Measurements from ENCODE around the gene UBE2G2. TPM values are rescaled to one million over a fixed set of nuclear protein-coding genes. Genes with fewer than 3 reads are reported as not detected.

UBE2G2 gene
- total RNA-seq, 1 donor from 2014 or later: 65.0 TPM

DNA sequence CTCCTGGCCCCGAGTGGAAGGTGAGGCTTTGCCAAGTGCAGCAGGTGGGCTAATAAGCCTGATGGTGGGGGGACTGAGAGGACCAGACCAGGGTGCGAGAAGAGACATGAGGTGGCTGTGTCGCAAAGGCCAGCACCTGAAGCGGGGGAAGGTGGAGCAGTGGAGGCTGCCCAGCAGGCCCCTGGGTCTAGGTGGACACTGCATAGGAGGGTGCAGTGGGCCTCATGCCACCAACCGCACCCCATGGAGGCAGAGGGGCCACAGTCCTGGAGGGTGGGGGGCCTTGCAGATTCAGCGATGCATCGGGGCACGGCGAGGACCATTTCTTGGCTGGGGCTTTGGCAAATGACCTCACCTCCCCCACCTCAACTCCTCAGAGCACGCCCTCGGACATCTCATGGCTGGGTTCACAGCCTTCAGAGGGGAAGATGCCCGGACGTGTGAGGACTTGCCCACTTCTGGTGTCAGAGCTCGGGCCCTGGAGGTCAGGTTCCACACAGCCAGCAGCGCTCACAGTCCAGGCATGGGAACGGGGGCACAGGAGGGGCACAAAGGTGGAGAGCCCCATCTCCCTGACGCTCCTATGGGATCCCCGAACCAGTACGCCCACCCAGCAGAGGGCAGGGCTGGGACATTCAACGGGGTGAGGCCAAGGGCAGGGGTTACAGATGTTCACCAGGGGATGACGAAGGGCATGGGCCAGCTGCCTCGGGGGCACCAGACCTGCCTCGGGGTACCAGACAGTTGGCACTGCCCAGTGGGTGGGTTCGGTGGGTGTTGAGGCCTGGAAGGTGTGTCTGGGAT, 35.4 kb downstream of the UBE2G2 start:
- DNase-seq (ENCODE audit: low read depth in 2 of 2): no peak

DNA sequence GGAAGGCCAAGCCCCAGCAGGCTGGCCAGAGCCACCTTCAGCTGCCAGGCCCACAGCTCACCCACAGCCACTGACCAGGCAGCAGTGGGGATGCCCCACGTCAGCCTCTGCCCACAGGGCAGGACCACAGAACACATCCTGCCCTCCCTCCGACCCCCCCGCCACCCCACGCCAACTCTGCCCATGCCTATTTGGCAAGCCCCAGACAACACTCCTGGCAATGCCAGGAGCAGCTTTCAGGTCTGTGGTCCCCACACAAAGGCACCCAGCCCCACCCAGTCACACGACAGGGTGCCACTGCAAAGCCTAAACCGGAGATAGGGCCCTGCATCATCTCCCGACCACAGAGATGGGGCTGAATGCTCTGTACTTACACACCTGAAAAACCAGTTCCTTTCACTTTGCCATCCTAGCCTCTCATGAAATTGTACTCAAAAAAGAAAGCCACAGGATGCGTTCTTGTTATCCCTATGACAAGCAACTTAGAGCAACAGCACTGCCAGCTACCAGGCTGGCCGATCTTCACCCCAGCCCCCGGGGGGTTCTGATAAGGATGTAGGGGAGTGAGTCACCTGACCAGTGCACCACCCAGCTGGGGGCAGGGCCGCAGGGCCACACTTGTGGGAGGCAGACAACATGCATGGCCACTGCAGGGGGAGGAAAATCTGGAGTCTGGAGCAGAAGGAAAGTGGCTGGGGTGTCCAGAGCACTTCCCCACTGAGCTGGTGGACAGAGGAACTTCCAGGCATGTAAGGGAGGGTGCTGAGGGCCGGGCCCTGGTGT, 36.2 kb downstream of the UBE2G2 start:
- no peak for DNase-seq (ENCODE audit: low read depth in 2 of 2)

DNA sequence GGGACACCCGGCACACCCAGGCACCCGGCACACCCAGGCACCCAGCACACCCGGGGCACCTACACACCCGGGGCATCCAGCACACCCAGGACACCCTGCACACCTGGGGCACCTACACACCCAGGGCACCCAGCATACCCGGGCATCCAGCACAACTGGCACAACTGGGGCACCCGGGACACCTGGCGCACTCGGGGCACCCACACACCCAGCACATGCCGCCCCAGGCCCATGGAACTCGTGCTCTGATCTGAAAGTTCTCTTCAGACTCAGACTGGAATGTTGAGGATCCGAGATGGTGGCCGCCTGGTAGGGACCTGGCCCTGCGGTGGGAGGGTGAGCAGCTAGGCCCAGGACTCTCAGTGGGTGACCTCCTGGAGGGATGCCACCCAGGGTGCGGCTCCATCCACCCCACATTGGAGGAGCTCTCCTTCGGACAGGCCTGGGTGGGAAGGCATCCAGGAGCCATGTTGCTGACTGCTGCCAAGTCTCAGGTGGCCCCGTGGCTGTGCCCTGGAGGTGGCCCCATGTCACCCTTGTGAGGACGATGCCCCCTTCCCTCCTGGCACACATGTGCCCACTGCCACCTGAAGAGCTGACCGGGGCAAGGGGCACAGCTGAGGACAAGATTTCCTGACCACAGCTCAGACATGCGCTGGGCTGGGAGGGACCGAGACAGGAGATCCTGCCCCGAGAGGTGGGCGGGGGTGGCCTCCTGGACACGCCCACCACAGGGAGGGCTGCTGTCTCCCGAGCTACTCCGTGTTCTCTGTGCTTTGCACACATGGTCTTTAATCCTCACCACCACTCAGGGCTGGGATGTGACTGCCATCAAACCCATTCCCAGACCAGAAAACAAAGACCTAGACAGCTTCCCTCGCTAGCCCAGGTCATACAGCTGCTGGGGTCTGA, 37.0 kb downstream of the UBE2G2 start:
- DNase-seq (ENCODE audit: low read depth in 2 of 2): no peak

DNA sequence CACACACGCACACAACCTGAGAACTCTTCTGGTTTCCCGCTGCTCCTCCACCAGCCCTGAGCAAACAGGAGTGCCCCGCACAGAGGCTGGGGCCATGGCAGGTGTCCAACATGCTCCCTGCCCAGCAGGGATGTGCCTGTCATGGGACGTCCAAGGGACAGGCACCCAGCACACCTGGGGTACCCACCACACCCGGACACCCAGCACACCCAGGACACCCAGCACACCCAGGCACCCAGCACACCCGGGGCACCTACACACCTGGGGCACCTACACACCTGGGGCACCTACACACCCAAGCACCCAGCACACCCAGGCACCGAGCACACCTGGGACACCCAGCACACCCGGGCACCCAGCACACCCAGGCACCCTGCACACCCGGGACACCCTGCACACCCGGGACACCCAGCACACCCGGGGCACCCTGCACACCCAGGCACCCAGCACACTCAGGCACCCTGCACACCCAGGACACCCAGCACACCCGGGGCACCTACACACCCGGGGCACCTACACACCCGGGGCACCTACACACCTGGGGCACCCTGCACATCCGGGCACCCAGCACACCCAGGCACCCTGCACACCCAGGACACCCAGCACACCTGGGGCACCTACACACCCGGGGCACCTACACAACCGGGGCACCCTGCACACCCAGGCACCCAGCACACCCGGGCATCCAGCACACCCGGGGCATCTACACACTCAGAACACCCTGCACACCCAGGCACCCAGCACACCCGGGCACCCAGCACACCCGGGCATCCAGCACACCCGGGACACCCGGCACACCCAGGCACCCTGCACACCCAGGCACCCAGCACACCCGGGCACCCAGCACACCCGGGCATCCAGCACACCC, 37.9 kb downstream of the UBE2G2 start:
- DNase-seq (ENCODE audit: low read depth in 2 of 2): no peak

DNA sequence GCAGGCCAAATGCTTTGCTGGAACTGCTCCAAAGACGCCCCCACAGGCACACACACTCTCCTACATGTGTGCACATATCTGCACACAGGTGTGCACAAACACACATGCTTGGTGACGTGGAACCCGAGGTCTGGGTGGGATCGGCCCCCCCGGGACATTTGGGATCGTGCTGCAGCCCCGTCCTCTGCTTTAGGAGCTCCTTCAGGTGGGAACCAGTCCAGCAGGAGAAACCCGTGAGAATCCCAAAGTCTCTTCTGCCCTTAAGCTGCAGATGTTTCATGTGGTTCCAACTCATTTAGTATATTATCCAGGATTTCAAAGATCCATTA, 38.6 kb downstream of the UBE2G2 start:
- no peak for DNase-seq (ENCODE audit: low read depth in 2 of 2)

DNA sequence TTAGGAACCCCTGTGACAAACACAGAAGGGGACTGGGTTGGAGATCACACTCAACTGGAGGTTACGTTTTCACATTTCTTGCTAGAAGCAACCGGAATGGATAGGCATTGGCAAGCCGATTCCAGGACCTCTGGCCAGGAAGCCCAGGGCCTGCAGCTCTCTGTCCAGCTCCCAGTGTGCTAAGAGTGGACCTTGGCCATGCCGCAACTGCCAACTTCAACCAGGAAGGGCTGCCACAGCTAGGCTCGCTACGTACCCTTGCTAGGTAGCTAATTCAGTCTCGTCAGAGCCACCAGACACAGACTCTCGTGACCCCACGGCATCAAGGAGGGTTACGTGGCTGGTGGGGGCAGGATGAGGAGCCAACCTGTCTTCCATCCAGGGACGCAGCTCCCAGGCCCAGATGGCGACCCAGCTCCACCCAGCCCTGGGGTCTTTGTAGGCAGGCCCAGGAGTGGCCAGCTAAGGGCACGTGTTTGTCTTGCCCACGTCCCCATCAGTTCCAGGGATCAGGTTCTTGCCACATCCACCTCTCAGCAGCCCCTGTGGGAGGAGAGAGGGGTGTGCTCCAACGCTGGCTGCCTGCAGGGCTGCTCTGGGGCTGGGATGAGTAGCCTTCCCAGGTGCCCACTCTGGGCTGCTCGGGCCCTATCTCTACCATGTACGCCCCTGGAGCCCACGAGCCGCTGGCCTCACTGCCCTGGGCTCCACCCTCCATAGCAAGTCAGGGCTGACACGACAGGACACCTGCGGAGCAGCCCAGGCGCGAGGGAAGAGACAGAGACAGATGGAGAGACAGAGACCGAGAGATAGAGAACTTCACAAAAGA, 39.2 kb downstream of the UBE2G2 start:
- no peak for DNase-seq (ENCODE audit: low read depth in 2 of 2)

DNA sequence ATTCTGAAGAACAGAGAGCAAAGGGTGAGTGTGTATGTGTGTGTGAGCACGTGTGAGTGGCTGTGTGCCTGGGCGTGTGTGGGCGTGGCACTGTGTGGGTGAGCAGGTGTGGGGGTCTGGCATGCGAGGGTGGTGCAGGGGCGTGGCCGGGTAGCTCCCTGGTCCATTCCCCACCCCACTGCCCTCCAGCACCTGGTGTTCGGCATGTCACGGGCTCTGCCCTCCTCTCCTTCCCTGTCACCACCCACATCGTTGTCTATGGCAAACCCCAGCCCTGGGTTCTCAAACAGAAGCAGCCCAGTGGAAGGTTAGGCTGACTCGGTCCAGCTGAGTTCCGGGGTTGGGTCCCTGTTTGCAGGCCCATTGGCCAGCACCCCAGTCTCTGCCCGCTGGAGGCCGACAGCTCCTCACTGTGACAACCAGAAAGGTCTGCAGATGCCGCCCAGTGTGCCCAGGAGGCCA, 39.8 kb downstream of the UBE2G2 start:
- DNase-seq (ENCODE audit: low read depth in 2 of 2): no peak

DNA sequence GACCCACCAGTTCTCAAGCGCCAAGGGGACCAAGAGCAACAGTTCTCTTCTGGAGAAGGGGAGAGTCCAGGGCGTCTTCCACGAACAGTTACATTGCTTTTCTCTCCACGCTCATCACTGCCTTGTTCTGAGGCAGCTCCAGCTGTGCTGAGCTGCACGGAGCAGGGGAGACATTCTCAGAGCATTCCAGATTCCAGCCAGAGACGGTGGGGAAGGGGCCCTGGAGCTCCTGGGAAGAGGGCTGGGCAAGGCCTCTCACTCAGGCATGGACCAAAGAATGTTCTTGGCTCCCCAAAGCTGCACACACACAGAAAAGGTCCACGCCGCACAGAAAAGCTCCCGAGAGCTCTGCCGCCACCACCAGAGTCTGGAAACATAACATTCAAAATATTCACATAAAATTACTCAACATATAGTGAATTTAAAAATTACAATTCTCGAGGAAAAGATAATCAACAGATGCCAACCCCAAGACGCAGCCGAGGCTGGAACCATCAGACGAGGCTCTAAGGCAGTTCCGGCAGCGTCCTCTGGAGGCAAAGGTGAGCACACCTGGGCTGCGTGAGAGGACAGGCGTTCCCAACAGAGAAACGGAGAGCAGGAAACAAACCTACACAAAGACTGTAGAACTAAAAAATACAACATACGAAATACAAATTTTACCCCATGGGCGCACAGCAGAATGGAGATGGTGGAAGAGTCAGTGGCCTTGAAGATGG, 40.5 kb downstream of the UBE2G2 start:
- no peak for DNase-seq (ENCODE audit: low read depth in 2 of 2)

DNA sequence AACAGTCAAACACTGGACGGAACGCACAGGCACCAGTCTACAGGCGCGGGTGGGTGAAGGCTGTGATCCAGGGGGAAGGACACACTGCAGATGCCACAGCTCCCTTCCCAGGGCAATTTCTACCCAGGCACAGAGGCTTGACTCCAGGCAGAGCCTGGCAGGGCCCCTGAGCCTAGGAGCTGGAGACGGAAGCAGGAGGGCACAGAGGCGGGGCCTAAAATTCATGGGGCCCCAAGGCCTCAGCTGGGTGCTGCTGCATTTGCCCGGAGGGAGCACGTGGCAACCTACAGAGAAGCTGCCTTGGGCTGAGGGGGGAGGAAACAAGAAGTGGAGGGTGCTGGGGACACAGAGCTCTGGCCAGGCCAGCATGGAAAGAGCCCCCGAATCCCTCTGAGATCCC, 41.2 kb downstream of the UBE2G2 start:
- DNase-seq (ENCODE audit: low read depth in 2 of 2): no peak

DNA sequence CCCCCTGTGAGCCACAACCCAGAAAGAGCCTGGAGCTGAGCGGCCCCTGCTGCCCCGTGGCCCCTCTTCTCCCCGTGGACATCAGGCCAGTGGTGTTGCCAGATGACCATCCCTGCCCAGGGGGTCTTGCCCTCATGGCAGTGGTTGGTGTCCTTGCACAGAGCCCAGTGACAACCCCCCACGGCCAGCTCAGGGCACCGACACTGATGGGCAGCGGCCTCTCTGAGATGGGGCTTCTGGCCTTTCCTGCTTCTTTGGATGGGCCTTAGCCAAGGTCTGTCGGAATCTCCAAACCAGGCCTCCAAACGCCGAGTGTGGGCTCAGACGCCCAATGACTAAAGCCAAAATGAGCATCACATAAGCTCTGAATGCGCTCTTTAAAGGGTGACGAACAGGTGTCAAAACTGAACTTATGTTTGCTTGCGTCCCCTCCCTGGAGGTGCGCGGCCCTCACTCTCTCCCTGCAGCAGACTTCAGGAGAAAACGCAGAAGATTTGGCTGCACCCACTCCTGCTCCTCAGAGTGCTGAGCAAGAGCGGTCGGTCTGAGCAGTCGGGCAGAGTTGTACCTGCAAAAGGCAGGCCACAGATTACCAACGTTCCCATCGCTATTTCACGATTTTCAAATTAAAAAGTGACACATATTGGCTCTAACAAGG, 41.9 kb downstream of the UBE2G2 start:
- DNase-seq (ENCODE audit: low read depth in 2 of 2): no peak

DNA sequence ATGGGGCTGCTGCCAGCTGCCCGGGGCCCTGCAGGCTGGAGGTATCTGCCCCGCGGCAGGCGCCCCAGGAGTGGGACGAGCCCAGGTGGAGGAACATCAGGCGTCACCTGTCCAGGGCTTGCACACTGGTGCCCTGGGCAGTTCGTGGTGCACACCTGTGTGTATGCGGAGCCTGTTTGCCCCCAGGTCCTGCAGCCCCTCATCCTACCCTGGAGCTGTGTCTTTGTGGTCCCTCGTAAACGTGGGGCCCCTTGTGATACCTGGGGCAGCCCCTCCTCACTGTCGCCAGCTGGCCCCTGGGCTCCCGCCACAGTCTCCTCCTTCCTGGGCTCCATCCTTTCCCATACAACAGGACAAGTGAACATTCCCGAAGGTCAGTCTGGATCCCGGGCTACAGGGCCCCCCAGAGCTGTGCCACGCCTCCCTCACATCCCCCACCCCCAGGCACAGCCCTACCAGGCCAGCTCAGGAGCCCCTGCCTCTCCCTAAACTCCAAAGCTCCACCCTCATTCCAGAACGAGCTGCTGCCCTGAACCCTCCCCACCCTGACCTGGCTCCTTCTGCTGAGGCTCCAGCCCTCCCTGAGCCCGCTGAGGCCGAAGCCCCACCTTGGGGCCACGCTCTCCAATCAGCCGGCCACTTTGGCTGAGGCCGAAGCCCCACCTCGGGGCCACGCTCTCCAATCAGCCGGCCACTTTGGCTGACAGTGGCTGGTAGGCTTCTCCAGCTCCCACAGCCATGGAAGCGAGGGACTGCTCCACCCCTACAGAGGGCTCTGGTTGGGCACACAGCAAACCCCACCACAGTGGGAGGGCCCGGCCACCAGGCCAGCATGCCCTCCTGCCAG, 42.6 kb downstream of the UBE2G2 start:
- DNase-seq (ENCODE audit: low read depth in 2 of 2): no peak

DNA sequence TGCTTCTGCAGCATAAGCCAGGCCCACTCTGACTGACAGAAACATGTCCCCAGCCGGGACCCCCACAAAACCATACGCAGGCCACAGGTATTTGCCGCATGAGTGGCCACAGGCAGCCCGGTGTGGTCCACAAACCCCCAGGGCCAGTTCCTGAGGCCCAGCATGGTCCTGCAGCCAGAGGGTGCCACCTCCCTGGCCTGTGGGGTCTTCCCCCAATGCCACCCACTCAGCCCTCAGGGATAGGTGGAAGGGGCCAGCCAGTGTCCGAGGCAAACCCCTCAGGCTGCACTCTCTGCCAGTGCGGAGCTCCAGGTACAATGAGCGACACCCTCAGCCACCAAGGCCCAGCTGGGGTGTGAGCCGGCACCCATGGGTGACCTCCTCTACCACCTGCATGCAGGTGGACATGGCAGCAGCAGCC, 43.5 kb downstream of the UBE2G2 start:
- DNase-seq (ENCODE audit: low read depth in 2 of 2): no peak

DNA sequence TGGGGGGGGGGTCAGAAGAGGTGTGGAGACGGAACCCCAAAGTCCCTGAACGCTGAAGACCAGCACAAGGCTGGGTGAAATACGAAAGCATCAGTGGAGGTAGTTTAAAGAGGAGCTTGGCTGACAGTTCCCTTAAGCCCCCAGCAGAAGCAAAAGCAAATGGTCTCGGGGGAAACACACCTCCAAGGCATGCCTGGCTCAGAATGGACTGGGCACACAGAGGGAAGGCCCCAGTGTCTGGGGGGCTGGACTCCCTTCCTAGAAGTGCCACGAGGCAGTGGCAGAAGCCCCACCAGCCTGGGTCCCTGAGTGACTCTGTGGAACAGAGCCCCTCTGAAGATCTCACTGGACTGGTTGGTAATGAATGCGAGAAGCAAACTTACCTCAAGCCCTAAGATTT, 43.9 kb downstream of the UBE2G2 start:
- DNase-seq (ENCODE audit: low read depth in 2 of 2): no peak

DNA sequence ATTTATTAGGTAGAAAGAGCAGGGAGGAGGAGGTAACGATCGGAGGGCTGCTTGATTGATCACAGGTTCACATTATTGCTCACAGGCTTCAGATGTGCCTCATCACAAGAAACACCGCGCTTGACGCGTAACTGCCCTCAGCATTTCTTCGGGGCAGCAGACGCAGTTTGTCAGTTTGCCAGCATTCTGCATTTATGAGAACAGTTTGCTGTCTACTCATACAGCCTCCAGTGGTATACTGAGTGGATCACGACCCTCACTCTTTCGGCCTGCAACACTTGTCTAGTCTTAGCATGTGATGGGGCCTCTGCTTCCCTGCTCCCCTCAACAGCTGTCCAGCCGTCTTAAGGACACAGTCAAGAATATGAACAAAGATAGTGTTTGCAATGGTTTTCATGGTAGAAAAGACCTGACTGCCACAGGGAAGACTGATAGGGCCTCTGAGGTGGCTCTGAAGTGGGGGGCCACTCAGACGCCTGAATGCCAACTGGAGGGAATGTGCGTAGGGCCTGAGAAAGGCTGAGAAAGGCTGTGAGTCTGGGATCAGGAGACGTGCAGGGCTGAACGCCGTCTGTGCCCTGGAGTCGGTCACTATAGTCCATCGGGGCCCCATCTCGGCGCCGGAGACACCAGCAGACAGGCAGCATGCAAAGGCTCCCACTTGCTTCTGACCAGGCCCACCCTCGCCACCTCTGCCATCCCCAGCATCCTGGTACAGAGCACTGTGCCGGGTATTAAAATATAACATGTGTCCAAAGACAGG, 45.0 kb downstream of the UBE2G2 start:
- DNase-seq (ENCODE audit: low read depth in 2 of 2): no peak

DNA sequence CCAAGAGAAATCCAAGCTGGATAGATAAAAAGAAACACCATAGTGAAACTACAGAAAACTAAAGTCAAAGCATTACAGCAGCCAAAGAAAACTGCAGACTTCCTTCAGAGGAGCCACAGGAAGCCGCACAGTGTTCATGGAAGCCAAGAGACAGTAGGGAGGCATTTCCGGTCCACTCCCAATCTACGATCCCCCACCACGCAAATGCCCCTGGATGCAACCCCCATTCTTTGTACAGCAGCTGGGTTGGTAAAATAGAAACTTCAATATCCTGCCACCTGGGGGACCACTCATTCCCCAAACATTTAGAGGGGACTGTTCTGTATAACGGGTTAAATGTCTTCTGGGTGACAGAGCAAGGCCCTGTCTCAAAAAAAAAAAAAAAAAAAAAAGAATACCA, 46.4 kb downstream of the UBE2G2 start:
- DNase-seq (ENCODE audit: low read depth in 2 of 2): peak; percentile 28 to 86

DNA sequence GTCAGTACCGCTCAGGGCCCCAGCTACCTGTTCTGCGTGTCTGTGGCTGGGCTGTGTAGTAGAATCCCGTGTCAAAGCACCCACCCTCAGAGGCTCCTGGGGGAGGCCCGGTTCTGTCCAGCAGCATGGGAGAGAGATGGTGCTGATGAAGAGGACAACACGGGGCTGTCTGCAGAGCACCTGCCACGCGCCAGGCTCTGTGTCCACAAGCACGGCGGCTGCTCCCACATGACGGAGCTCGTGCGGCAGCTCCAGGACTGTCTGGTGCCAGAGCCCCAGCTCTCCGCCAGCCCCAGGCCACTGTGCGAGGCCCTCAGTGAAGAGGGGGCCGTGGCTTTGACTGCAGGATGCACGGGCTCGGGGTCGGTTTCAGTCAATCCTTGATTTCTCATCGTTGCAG, 48.3 kb downstream of the UBE2G2 start:
- DNase-seq (ENCODE audit: low read depth in 2 of 2): no peak

DNA sequence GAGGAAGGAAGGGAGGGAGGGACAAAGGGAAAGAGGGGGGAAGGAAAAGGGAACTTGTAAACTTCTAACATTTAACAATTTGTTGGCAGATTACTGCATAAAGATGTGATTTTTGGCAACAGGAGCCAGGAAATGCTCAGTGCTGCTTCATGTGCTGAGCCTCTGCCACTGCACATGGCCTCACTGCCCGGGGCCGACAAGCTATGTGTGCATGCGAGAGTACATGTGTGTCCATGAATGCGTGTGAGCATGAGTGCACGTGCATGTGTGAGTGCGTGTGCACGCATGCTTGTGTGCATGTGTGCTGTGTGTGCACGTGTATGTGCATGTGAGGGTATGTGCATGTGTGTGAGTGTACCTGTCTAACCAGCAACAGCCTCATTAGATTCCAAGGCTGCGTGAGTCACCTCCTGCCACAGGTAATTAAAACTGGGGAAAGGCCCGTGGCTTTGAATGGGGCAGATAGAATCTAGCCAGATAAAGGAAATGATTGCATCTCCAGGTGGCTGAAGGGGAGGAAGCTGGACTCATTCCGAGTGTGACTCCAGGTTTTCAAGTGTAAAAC, 48.9 kb downstream of the UBE2G2 start:
- DNase-seq (ENCODE audit: low read depth in 2 of 2): peak in 1 of 2 donors; percentile 41
